ENCODE data around the gene C6orf132. TPM values are rescaled to one million over a fixed set of nuclear protein-coding genes. Genes with fewer than 3 reads are reported as not detected.

The C6orf132 gene
- total RNA-seq, 1 experiment from 2014 or later = 48.4 TPM

GRCh38 chr6:42088101-42088591 is 54.3 kb downstream of the C6orf132 start:
- H3K4me2 ChIP-seq (ENCODE audit: insufficient read depth, insufficient read length, low read length) = no peak overlapping the region
- H3K4me1 Mint-ChIP-seq = peaks cover 11 to 22% of the 10 kb centered on the region in 2 experiments
- no peaks in the 10 kb centered on the region for H3K79me1 ChIP-seq (ENCODE audit: insufficient read depth, low read depth, low read length, poor library complexity, severe bottlenecking)
- TF ChIP-seq CTCF (conservative IDR thresholded peaks at IDR 0.05) = no peak
- no peak overlapping the region for H2BK12ac ChIP-seq (ENCODE audit: insufficient read length, low read depth, low read length)
- no peaks in the 10 kb centered on the region; the same call in 1 of the 2 replicates for H3K4me1 ChIP-seq (ENCODE audit: insufficient read depth, low read length)
- H4K20me1 ChIP-seq (ENCODE audit: control insufficient read depth, insufficient read depth, insufficient read length) = no peaks in the 10 kb centered on the region
- H3K56ac ChIP-seq (ENCODE audit: insufficient read length, low read depth, low read length) = no peak overlapping the region
- no peak overlapping the region for H3K9ac ChIP-seq (ENCODE audit: extremely low read depth, insufficient read length, low read length)
- H2AK5ac ChIP-seq (ENCODE audit: insufficient read length, low read length) = no peak overlapping the region
- H3K27me3 Mint-ChIP-seq (ENCODE audit: low read depth) = peaks cover 66% of the 10 kb centered on the region
- no peaks in the 10 kb centered on the region for H3K9me3 ChIP-seq (ENCODE audit: control insufficient read depth, low read depth, low read length)
- no CpG with 5 or more reads among the region's 7 CpGs for WGBS (ENCODE audit: extremely low coverage, insufficient read length, low lambda C conversion rate)
- H3K14ac ChIP-seq (ENCODE audit: insufficient read depth, low read length) = no peak overlapping the region
- no peak overlapping the region for H4K91ac ChIP-seq (ENCODE audit: insufficient read length, low read depth, low read length)
- H2BK5ac ChIP-seq (ENCODE audit: insufficient read length, low read length) = no peak overlapping the region
- no peaks in the 10 kb centered on the region for H3K79me2 ChIP-seq (ENCODE audit: insufficient read depth, low read length)
- DNase-seq = no peak
- no peak overlapping the region for H3K18ac ChIP-seq (ENCODE audit: insufficient read length, low read depth, low read length)
- H2BK15ac ChIP-seq (ENCODE audit: low read depth, low read length) = no peak overlapping the region
- H3T11ph ChIP-seq (ENCODE audit: low read length) = no peak overlapping the region
- H3K23me2 ChIP-seq (ENCODE audit: insufficient read length, low read depth, low read length, poor library complexity, severe bottlenecking) = no peaks in the 10 kb centered on the region
- H3K4ac ChIP-seq (ENCODE audit: low read depth, low read length) = no peak overlapping the region
- no peak overlapping the region for H3K27ac ChIP-seq (ENCODE audit: insufficient read length, low read depth, low read length)
- H3K4me3 Mint-ChIP-seq = no peak overlapping the region
- H4K5ac ChIP-seq (ENCODE audit: insufficient read length, low read depth, low read length) = no peak overlapping the region
- no peaks in the 10 kb centered on the region; the same call in 1 of the 2 replicates for H3K27me3 ChIP-seq (ENCODE audit: insufficient read depth, low read length)
- H2BK20ac ChIP-seq (ENCODE audit: low read depth, low read length, poor library complexity, severe bottlenecking) = no peak overlapping the region
- H3K27ac Mint-ChIP-seq = peak overlapping the region in 1 of 3 experiments; percentile 49; a peak in 2 of 7 replicates
- H4K8ac ChIP-seq (replicated peaks; ENCODE audit: insufficient read length, low read depth, low read length) = no peak overlapping the region
- no peaks in the 10 kb centered on the region for H3K9me3 Mint-ChIP-seq
- H2BK120ac ChIP-seq (ENCODE audit: low read depth, low read length, poor library complexity, severe bottlenecking) = no peak overlapping the region
- H3K36me3 Mint-ChIP-seq (ENCODE audit: insufficient read depth in 1 of 3, low read depth in 3 of 3) = peaks cover 0 to 3% (median 0%) of the 10 kb centered on the region in 3 experiments; a peak in 1 of 7 replicates
- H3K23ac ChIP-seq (ENCODE audit: insufficient read length, low read depth, low read length) = no peak overlapping the region
- no peak overlapping the region for H2AFZ ChIP-seq (ENCODE audit: low read length)
